ENCODE results near the gene MAS1.

- TF ChIP-seq POLR2A (IDR thresholded peaks at IDR 0.05) (no peak), CTCF (IDR thresholded peaks at IDR 0.05) (no peak)
Measured at GRCh38 chr6:159854959-159855358, 35.8 kb upstream of the MAS1 start.
